Measurements from ENCODE around the gene OXA1L. TPM values are rescaled to one million over a fixed set of nuclear protein-coding genes. Genes with fewer than 3 reads are reported as not detected.

Gene OXA1L
- total RNA-seq, 4 donors from 2014 or later: 52.1 to 85.8 (median 73.4) TPM

DNA sequence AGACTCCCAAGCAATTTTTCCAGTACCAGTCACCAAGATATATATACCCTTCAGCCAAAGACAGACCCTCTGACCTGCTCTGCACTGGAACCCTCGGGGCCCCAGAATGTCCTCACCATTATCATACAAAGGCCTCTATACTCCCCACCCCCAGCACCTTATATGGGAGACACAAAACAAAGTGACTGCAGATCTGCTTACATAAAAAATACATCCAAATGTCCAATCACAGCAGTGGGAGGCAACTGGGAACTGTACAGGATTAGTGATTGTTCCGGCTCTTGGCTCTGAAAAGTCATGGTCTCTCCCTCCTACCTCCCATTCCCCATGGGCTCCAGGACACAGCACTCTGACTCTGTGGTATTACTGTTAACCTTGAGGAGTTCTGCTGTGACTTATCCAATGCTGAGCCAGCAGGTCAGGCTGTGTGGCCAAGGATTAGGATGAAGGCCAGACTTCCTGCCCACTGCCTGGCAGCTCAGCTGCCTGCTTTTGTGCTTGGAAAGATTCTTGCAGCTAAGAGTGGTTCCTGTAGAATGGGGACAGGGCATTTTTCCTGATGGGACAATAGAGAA is 13.7 kb downstream of the OXA1L start:
- intact Hi-C loops (cut with DNase I): no loop called here
- no peaks in the 10 kb centered on the region for H3K36me3 ChIP-seq
- DNase-seq: no peak
- no peaks in the 10 kb centered on the region for H3K4me1 ChIP-seq
- WGBS, 2 donors: 56 to 64% methylated on average over 1 to 2 of the region's 2 CpGs
- no peak for TF ChIP-seq CTCF (IDR thresholded peaks at IDR 0.05)
- no peak for TF ChIP-seq POLR2A (IDR thresholded peaks at IDR 0.05)
- H3K4me3 ChIP-seq: no peak overlapping the region
- no peaks in the 10 kb centered on the region for H3K27me3 ChIP-seq
- H3K9me3 ChIP-seq: no peaks in the 10 kb centered on the region
- H3K27ac ChIP-seq: no peak overlapping the region

- intact Hi-C loops (cut with DNase I): no loop called here
- no peaks in the 10 kb centered on the region for H3K36me3 ChIP-seq
- TF ChIP-seq POLR2A (IDR thresholded peaks at IDR 0.05) (no peak), CTCF (IDR thresholded peaks at IDR 0.05) (no peak)
- H3K4me1 ChIP-seq: no peaks in the 10 kb centered on the region
- H3K27ac ChIP-seq: no peak overlapping the region
- no peaks in the 10 kb centered on the region for H3K9me3 ChIP-seq
- no peak overlapping the region for H3K4me3 ChIP-seq
- DNase-seq: no peak
- WGBS, 2 donors: 81 to 84% methylated on average over 5 of the region's 5 CpGs
- no peaks in the 10 kb centered on the region for H3K27me3 ChIP-seq
These were observed 14.4 kb downstream of the OXA1L start for GRCh38 chr14:22780941-22781300.

GRCh38 chr14:22781301-22781991 is 15.0 kb downstream of the OXA1L start:
- WGBS, 2 donors: 0% methylated on average over 1 of the region's 1 CpG
- no peaks in the 10 kb centered on the region for H3K9me3 ChIP-seq
- intact Hi-C loops (cut with DNase I): no loop called here
- no peaks in the 10 kb centered on the region for H3K27me3 ChIP-seq
- TF ChIP-seq POLR2A (IDR thresholded peaks at IDR 0.05) (no peak), CTCF (IDR thresholded peaks at IDR 0.05) (no peak)
- no peaks in the 10 kb centered on the region for H3K4me1 ChIP-seq
- DNase-seq: no peak
- H3K4me3 ChIP-seq: no peak overlapping the region
- no peak overlapping the region for H3K27ac ChIP-seq
- H3K36me3 ChIP-seq: no peaks in the 10 kb centered on the region

DNA sequence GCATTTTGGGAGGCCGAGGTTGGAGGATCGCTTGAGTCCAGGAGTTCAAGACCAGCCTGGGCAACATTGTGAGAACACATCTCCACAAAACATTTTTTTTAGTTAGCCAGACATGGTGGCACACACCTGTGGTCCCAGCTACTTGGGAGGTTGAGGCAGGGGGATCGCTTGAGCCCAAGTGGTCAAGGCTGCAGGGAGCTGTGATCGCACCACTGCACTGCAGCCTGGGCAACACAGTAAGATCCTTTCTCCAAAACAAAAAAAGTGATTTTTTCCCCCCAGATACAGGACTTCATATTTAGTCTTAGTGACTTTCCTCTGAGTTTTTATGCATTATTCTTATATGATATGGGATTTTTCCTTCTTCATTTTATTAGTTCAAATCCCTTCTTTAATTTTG is 20.2 kb downstream of the OXA1L start:
- intact Hi-C loops (cut with DNase I): no loop called here
- Histone ChIP-seq H3K4me3 (no peak overlapping the region), H3K9me3 (no peaks in the 10 kb centered on the region), H3K27me3 (no peaks in the 10 kb centered on the region), H3K27ac (no peak overlapping the region), H3K36me3 (no peaks in the 10 kb centered on the region), H3K4me1 (no peaks in the 10 kb centered on the region)
- DNase-seq: no peak
- WGBS, 2 donors: 88 to 94% methylated on average over 4 of the region's 4 CpGs
- TF ChIP-seq POLR2A (IDR thresholded peaks at IDR 0.05) (no peak), CTCF (IDR thresholded peaks at IDR 0.05) (no peak)

GRCh38 chr14:22791301-22791700 is 24.8 kb downstream of the OXA1L start:
- H3K27ac ChIP-seq: no peak overlapping the region
- no peaks in the 10 kb centered on the region for H3K36me3 ChIP-seq
- H3K27me3 ChIP-seq: peaks cover 0 to 7% (median 0%) of the 10 kb centered on the region in 4 donors
- no peaks in the 10 kb centered on the region for H3K9me3 ChIP-seq
- intact Hi-C loops (cut with DNase I): no loop called here
- H3K4me3 ChIP-seq: no peak overlapping the region
- DNase-seq: no peak
- 52 to 61% methylated on average over 3 of the region's 3 CpGs for WGBS, 2 donors
- no peaks in the 10 kb centered on the region for H3K4me1 ChIP-seq
- TF ChIP-seq CTCF (IDR thresholded peaks at IDR 0.05): no peak
